ENCODE data around the gene KDELR1. TPM values are rescaled to one million over a fixed set of nuclear protein-coding genes. Genes with fewer than 3 reads are reported as not detected.
A peak's percentile ranks its signal among the peaks of the same experiment; 100 is the strongest.

KDELR1 gene
- total and polyA plus RNA-seq, 2 of the 13 experiments (the other 11 are each of a cell fraction or from before 2014, with no cell fraction given): 134 to 185 TPM

DNA sequence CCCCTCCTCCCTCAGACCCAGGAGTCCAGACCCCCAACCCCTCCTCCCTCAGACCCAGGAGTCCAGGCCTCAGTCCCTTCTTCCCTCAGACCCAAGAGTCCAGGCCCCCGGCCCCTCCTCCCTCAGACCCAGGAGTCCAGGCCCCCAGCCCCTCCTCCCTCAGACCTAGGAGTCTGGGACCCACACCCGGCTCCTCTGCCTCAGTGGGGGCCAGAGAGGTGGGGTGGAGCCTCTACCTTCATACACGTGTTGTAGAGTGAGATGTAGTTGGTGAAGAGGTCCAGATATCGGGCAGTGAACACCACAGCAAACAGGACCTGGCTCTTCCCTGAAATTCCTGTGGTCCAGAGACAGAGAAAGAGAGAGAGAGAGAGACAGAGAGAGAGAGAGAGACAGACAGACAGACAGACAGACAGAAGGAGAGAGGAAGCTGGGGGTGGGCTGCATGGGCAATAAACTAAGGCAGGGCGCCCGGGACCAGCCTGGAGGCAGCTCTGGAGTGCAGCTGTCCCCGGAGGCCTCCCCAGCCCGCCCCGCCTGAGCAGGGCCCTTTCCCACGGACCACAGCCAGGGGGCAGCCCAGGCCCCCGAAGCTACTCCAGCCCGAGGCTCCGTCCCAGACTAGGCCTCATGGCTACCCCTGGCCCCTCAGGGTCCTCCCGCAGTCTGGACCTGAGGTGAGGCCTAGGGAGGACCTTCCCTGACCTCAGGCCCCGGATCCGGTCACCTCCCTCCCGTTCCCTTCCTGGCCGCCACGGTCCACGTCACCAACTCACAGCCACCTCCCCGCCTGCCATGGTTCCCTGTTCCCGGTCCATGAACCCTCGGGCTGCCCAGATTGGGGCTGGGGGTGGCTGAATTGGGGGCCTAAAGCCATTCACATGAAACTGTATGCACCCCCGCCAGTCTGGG lies 907 bp downstream of the KDELR1 start (continued):
- TF ChIP-seq ZNF678 (CRISPR knock-in tag; IDR thresholded peaks at IDR 0.05) (peak; percentile 84; the same call in 1 of the 2 replicates), MTF1 (CRISPR knock-in tag; IDR thresholded peaks at IDR 0.05) (0 out of 2 replicates have a peak, but pooled peaks have one; percentile 38), NFE2L2 (IDR thresholded peaks at IDR 0.05; ENCODE audit: low read length) (no peak), MAFG (CRISPR knock-in tag; IDR thresholded peaks at IDR 0.05) (no peak), ZNF773 (CRISPR knock-in tag; IDR thresholded peaks at IDR 0.05; ENCODE audit: borderline replicate concordance) (0 out of 2 replicates have a peak, but pooled peaks have one; percentile 69), ZBTB7B (CRISPR knock-in tag; IDR thresholded peaks at IDR 0.05) (peak; percentile 45; the same call in 1 of the 2 replicates), ZNF503 (CRISPR knock-in tag; IDR thresholded peaks at IDR 0.05) (0 out of 2 replicates have a peak, but pooled peaks have one; percentile 36), FOSL2 (CRISPR knock-in tag; IDR thresholded peaks at IDR 0.05) (peak; percentile 53), EP300 (IDR thresholded peaks at IDR 0.05; ENCODE audit: low read depth in 2 of 2, low read length in 2 of 2) (no peak), EP300 (CRISPR knock-in tag; IDR thresholded peaks at IDR 0.05; ENCODE audit: borderline replicate concordance) (no peak), ZNF570 (CRISPR knock-in tag; IDR thresholded peaks at IDR 0.05; ENCODE audit: borderline replicate concordance) (peak; percentile 60; the same call in 1 of the 2 replicates), SOX5 (CRISPR knock-in tag; IDR thresholded peaks at IDR 0.05; ENCODE audit: borderline replicate concordance) (peak; percentile 25; the same call in 1 of the 2 replicates), TAF1 (CRISPR knock-in tag; IDR thresholded peaks at IDR 0.05) (peak; percentile 71; the same call in 1 of the 2 replicates), MEIS1 (CRISPR knock-in tag; IDR thresholded peaks at IDR 0.05; ENCODE audit: borderline replicate concordance) (no peak), ZNF740 (CRISPR knock-in tag; IDR thresholded peaks at IDR 0.05) (0 out of 2 replicates have a peak, but pooled peaks have one; percentile 57), PHF8 (CRISPR knock-in tag; IDR thresholded peaks at IDR 0.05) (peak; percentile 97), ZNF878 (CRISPR knock-in tag; IDR thresholded peaks at IDR 0.05) (no peak), YEATS4 (CRISPR knock-in tag; IDR thresholded peaks at IDR 0.05; ENCODE audit: borderline replicate concordance) (peak; percentile 84), NCOA1 (CRISPR knock-in tag; IDR thresholded peaks at IDR 0.05) (0 out of 2 replicates have a peak, but pooled peaks have one; percentile 61), ZNF772 (CRISPR knock-in tag; IDR thresholded peaks at IDR 0.05) (peak; percentile 53; the same call in 1 of the 2 replicates), ZNF607 (CRISPR knock-in tag; IDR thresholded peaks at IDR 0.05; ENCODE audit: borderline replicate concordance) (peak; percentile 73), RCOR2 (CRISPR knock-in tag; IDR thresholded peaks at IDR 0.05) (no peak), ZNF629 (CRISPR knock-in tag; conservative IDR thresholded peaks at IDR 0.05) (no peak)
- TF ChIP-seq, protein P1, sequence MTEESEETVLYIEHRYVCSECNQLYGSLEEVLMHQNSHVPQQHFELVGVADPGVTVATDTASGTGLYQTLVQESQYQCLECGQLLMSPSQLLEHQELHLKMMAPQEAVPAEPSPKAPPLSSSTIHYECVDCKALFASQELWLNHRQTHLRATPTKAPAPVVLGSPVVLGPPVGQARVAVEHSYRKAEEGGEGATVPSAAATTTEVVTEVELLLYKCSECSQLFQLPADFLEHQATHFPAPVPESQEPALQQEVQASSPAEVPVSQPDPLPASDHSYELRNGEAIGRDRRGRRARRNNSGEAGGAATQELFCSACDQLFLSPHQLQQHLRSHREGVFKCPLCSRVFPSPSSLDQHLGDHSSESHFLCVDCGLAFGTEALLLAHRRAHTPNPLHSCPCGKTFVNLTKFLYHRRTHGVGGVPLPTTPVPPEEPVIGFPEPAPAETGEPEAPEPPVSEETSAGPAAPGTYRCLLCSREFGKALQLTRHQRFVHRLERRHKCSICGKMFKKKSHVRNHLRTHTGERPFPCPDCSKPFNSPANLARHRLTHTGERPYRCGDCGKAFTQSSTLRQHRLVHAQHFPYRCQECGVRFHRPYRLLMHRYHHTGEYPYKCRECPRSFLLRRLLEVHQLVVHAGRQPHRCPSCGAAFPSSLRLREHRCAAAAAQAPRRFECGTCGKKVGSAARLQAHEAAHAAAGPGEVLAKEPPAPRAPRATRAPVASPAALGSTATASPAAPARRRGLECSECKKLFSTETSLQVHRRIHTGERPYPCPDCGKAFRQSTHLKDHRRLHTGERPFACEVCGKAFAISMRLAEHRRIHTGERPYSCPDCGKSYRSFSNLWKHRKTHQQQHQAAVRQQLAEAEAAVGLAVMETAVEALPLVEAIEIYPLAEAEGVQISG (CRISPR knock-in tag; IDR thresholded peaks at IDR 0.05): peak; percentile 77

All from HepG2 (cell line).